GM19438 (cell line): ENCODE data around the gene SH2B3.
"Not testable (repeated sequence)": the region's sequence is repeated elsewhere in the genome, so short reads cannot be mapped to it uniquely, and the experiment has no call there.

Experiments
- ATAC-seq: cut with Tn5 transposase; IDR thresholded peaks from one replicate; pipeline ENCODE4 v1.9.1; 2021; ENCODE audit warnings: low read depth; ENCODE audit not compliant: unreplicated experiment

The SH2B3 gene

DNA sequence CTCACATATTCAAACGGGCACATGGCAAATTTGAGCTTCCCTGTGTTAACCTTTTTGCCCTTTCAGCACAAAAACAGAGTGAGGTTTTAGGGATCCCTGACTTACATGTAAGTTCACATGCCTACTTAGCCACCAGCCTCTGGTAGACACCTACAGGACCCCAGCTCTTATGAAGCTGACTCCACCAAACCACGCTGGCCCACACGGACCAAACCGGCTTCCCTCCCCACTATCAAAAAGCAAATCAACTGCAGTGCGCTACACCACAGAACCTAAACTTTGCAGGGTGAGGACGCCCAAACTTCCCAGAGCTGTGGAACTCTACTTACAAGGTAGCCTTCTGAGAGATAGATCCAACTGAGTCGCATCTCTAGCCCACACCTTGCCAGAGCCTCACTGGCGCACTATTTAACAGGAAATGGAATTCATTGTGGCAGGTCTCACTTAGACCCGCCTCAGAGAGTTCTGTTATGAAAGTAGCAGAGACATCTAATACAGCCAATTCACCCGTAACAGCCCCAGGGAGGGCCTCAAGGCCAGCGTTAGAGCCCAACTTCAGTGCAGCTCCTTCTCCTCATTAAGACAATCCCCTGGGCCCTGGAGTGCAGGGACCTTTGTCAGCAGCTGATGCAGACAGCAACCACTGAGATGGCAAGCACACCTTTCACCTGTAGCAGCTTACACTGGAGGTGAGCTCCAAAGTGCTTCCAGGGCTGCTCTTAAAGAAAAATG lies 49.2 kb downstream of the SH2B3 start:
- ATAC-seq, result no peak

DNA sequence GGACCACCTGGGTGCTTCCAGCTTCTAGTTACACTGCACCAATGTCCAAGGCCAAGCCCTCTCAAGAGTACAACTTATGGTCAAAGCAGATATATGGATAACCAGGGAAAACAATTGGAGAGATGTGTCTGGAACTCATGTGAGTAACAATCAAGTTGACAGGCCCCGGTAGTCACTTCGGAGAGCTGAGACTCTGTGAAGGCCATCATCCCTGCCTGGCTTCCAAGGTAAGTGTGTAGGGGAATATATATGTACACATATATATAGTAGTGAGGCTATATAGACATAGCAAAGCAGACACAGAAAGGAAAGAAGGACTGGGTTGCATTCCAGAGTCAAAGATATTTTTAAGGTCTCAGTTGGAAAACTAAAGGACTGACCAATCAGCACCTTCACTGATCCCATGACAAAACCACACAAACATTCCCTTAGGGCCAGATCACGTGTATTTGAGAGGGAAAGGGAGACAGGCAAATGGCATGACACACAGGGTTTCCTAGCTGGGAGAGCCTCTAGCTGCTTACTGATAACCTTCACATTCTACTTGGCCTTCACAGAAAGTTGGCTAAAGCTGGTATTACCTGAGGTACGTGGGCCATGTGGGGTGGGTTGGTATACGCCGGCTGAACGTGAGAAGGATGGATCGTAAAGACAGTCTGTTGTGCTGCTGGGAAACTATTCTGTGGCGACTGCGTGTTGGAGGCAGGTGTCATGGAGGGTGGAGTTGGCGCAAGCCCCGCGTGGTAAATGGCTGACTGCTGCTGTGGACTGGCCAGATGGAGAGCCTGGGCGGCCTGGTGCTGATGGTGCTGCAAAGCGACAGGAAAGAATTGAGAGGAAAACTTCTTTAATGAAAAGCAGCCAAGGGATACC lies 50.0 kb downstream of the SH2B3 start:
- no peak for ATAC-seq

DNA sequence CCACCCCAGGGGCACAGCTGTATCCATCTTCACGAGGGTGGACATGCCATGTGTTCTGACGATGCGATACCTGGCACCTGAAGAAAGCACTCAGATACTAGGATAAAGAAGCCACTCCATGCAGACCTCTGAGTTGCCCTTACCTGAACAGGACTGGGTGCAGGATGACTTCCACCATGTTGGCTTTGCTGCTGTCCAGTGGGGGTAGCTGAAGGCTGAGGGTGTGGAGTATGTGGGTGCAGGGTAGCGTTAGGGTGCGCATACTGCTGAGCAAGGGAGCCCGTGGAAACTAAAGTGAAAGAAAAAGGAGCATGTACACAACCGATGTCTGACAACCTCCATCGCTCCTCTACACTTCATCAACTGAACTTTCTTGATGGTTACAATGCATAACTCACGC lies 51.3 kb downstream of the SH2B3 start:
- ATAC-seq, result no peak

DNA sequence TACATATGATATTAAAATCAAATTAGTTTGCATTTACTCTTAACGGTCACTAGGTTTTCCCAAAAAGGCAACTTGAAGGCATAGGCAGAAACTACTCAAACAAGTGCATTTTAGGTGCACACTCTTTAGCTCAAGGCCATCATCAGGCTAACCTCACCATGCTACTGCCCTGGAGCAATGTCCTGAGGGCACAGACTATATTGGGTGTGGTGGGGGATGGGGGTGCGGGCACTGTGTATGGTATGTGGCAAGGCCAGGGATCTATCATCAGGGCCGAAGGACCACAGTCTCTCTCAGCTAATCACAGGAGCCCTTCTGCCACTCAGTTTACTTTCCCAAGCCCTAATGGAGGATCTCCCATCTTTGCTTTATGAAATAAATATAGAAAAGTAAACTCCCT lies 51.9 kb downstream of the SH2B3 start:
- no peak for ATAC-seq

DNA sequence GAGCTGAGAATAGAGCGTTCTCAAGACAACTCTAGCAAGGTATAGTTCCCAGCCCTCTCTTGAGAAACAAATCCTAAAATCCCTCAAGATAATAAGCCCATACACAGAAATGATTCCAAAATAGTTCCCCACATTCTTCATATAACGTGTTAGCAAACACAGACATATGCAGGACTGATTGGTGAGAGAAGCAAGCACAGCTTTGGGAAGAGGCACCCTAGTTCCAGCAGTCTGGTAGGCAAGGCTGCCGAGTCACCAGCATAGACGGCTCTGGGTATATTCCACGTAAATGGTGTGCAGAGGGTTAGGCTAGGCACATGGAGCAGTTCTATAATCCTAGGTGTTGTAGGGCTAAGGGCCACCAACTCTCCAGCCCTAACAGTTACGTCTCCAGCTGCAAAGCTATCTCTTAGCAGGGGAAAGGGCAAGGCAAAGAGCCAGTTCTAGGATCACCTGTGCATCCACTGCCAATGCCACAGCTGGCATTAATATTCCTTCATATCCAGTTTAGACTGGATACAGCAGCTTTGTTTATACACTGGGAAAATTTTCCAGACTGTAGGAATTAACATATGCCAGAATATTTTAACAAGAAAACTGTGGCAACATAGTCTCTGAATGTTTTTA lies 52.9 kb downstream of the SH2B3 start:
- ATAC-seq, result no peak

DNA sequence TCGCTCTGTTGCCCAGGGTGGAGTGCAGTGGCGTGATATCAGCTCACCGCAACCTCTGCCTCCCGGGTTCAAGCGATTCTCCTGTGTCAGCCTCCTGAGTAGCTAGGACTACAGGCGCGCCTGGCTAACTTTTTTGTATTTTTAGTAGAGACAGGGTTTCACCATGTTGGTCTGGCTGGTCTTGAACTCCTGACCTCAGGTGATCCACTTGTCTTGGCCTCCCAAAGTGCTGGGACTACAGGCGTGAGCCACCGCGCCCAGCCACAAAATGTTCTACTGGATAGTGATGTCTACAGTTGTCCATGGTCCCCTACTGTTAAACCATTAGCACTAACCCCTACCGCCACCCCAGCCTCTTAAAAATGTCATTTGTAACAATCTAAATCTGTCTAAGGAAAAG lies 54.4 kb downstream of the SH2B3 start:
- not testable (repeated sequence) for ATAC-seq

DNA sequence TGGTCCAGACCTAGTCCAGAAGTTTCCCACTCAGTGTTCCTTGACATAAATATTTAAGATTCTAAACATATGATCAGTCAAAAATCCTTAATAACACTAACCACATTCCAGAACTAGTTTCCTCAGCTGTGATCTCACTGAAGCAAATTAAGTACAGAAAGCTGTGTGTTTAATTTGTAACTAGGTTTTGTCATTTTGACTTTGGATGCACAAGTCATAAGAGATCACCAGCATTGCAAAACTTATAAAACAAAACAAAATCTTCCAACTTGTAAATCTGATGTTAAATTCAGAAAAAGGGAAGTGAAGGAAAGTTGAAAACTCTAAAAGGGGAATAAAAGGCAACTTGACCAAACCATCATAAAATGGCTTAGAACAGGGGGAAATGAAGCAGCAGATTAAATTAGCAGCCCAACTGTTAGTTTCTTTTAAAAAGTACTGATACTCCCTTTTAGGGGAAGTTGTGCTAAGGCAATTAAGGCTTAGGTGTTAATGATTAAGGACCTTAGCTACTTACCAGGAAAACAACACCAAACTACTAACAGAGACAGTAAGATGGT lies 56.6 kb downstream of the SH2B3 start:
- ATAC-seq, result peak; percentile 74

DNA sequence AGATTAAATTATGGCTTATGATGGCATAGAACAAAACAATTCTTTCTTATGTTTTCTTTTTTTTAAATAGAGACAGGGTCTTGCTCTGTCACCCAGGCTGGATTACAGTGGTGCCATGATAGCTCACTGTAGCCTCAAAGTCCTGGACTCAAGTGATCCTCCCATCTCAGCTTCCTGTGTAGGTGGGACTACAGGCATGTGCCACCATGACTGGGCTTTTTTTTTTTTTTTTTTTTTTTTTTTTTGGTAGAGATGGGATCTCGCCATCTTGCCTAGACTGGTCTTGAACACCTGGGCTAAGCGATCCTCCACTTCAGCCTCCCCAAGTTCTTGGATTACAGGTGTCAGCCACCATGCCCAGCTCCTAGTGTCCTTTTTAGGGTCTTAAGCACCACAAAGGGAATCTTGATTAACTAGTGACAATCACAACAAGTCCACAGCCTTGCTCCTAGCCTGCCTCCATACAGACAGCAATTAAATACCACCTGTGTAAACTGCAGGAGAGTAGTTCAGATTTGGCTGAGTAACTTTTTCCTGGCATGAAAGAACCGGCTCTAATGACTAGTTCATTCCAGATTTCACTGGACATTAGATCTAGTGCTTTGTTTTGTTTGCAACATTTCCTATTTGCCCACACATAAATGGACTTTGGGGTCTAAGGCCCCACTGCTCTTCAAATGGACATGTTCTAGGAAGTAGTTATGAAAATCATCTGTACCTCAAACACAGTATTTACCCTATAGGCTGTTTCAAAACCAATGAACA lies 61.6 kb downstream of the SH2B3 start:
- ATAC-seq, result no peak

DNA sequence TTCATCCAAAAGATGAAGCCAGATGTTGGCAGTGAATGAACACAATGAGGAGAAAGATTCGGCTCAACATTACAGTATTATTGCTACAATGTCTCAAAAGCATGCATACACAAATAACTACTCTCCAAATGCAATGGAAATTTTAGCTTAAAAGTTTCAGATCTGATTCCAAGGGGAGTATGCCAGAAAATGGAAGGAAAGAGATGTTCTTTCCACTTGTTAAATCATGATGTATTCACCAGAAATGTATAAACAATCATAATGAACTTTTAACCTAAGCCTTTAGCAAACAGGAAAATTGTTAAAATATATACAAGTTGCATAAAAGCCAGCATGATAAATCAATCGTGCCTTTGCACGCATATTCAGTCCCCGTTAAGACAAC lies 62.1 kb downstream of the SH2B3 start:
- no peak for ATAC-seq

DNA sequence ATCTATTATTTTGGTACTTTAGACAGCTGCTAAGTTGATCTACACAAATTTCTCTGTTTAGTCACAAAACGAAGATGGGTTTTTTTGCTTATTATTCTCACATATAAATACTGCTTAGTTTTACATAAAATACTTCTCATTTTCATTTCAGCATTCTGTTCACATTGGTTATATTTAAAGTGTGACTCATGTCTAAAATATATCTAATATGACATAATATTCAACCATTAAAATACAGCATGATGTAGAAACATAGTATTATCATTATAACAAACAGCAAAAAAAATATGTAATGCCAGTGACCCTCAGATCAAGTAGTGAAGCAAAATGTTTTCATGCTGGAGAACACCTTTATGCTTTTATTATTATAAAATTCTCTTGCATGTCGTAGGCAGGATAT lies 63.7 kb downstream of the SH2B3 start:
- no peak for ATAC-seq

DNA sequence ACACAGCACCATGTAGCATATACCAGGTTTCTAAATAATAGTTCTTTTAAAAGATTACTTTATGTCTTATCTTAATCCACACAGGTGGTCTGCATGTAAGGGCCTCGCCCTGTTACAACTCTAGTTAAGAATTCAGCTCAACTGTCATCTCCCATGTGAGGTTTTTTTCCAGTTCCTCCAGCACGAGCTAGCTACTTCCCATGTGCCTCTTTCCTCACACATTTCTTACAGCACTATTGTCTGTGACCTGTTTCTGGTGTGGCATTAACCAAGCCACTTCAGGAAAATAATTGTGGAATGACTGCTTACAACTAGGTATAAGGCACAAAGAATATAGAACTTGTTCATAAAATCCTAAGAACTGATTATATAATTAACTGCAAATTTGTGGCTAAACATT lies 65.5 kb downstream of the SH2B3 start:
- ATAC-seq, result no peak

DNA sequence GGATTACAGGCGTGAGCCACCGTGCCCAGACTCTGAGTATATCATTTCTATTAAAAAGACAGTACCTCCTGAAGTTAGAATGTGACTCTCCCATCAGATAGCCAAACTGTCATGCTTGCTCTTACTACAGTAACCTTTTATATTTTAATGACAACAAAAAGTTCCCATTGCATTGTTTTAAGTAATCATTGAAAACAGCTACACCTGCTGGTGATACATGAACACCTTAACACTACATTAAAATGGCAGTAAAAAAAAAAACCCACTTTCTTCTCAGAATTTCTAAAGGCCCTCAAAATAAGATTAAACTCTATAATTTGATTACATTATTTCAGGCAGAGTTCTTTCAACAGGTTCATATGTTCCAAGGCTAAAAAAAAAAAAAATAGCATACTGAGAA lies 76.7 kb downstream of the SH2B3 start:
- ATAC-seq, result no peak

DNA sequence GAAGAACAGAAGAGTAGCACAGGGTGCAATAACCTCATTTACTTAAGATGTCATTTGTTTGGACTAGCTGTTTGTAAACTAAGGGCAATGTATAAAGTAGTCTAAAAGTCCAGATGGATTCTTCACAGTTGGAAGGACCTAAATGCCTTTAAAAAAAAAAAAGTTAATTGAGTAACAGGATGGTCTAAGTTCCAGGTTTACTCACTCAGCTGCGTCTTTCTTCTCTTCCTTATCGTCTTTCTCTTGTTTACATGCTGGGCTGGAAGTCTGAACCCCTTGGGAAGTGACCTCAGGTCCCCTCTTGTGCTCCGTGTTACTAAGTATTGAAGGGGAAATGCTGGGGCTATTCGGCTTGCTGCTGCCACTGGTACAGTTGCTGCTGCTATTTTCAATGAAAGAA lies 82.5 kb downstream of the SH2B3 start:
- ATAC-seq, result no peak

DNA sequence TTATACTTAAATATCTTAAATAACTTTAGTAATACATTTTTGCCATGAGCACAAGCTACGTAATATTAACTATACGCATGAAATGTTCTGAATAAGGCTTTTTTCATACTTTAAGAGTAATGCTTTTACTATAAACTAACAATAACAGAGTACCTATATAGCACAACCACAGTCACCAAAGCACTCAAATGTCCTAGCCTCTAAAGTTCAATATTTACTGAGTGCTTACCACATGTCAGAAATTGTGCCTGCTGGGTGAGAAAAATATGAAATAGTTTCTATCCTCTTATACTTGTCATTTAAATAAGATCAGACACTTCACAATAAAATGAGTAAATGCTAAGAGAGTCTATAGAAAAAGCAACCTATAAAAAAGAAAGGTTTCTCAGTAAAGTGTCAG lies 83.1 kb downstream of the SH2B3 start:
- ATAC-seq, result no peak

DNA sequence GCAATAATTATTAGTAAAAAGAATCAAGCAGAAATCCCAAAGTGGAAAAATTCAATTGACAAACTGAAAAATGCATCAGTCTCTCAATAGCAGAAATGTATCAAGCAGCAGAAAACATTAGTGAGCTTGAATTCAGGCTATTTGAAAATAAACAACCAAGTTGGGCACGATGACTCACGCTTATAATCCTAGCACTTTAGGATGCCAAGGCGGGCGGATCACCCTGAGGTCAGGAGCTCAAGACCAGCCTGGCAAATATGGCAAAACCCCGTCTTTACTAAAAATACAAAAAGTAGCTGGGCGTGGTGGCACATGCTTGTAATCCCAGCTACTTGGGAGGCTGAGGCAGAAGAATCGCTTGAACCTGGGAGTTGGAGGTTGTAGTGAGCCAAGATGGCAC lies 87.3 kb downstream of the SH2B3 start:
- not testable (repeated sequence) for ATAC-seq

DNA sequence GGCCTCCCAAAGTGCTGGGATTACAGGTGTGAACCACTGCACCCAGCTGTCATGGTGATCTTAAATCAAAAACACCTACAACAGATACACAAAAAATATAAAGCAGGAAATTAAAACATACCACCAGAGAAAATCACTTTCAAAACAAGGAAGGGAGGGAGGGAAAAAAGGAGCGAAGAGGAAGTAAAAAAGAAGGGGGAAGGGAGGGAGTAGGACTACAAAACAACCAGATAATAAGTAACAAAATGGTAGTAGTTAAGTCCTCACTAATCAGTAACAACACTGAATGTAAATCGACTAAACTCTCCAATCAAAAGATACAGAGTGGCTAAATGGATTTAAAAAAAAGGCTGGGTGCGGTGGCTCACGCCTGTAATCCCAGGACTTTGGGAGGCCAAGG lies 89.0 kb downstream of the SH2B3 start:
- no peak for ATAC-seq
